ENCODE results near the gene MYO7B. TPM values are rescaled to one million over a fixed set of nuclear protein-coding genes. Genes with fewer than 3 reads are reported as not detected.
"Not testable (repeated sequence)": the region's sequence is repeated elsewhere in the genome, so short reads cannot be mapped to it uniquely, and the experiment has no call there.

Gene MYO7B
- total and polyA plus RNA-seq, 10 donors, result 32.3 to 165 (median 52.9) TPM

- 79 to 93% (median 88%) methylated on average over 3 to 5 of the region's 5 CpGs for WGBS, 5 donors
- TF ChIP-seq POLR2A (IDR thresholded peaks at IDR 0.05) (no peak), POLR2AphosphoS5 (IDR thresholded peaks at IDR 0.05) (no peak), CTCF (IDR thresholded peaks at IDR 0.05 in 8 of 11, conservative IDR thresholded peaks at IDR 0.05 in 3 of 11) (no peak)
- Histone ChIP-seq H3K9me3 (no peaks in the 10 kb centered on the region), H3K4me1 (peaks cover 0 to 21% (median 5%) of the 10 kb centered on the region in 6 donors), H3K36me3 (no peaks in the 10 kb centered on the region), H3K4me3 (no peak overlapping the region), H3K27me3 (replicated peaks in 1 of 7) (no peaks in the 10 kb centered on the region), H3K27ac (no peak overlapping the region)
- no peak for DNase-seq
- intact Hi-C loops (cut with DNase I; ENCODE audit: low total_unique reads), result no loop called here
Observed at GRCh38 chr2:127567351-127567854, 31.9 kb downstream of the MYO7B start.

- WGBS, 5 donors, result 86 to 96% (median 93%) methylated on average over 4 to 6 of the region's 6 CpGs
- Histone ChIP-seq H3K4me3 (no peak overlapping the region), H3K27ac (no peak overlapping the region), H3K27me3 (replicated peaks in 1 of 7) (no peaks in the 10 kb centered on the region), H3K36me3 (no peaks in the 10 kb centered on the region), H3K4me1 (peaks cover 0 to 16% (median 3%) of the 10 kb centered on the region in 6 donors), H3K9me3 (no peaks in the 10 kb centered on the region)
- no peak for TF ChIP-seq CTCF (IDR thresholded peaks at IDR 0.05 in 8 of 11, conservative IDR thresholded peaks at IDR 0.05 in 3 of 11)
- no peak for TF ChIP-seq POLR2A (IDR thresholded peaks at IDR 0.05)
- no peak for TF ChIP-seq POLR2AphosphoS5 (IDR thresholded peaks at IDR 0.05)
- intact Hi-C loops (cut with DNase I; ENCODE audit: low total_unique reads), result no loop called here
- peak; percentile 15 for DNase-seq
Observed at GRCh38 chr2:127568128-127568527, 32.6 kb downstream of the MYO7B start.

GRCh38 chr2:127569666-127570065 lies 34.2 kb downstream of the MYO7B start:
- Histone ChIP-seq H3K36me3 (no peaks in the 10 kb centered on the region), H3K27me3 (replicated peaks in 1 of 7) (no peaks in the 10 kb centered on the region), H3K4me3 (no peak overlapping the region), H3K4me1 (peaks cover 0 to 6% (median under 1%) of the 10 kb centered on the region in 6 donors), H3K9me3 (no peaks in the 10 kb centered on the region), H3K27ac (no peak overlapping the region)
- intact Hi-C loops (cut with DNase I; ENCODE audit: low total_unique reads), result no loop called here
- 81 to 93% (median 86%) methylated on average over 5 to 6 of the region's 6 CpGs for WGBS, 5 donors
- peak; percentile 43 for DNase-seq
- TF ChIP-seq POLR2A (IDR thresholded peaks at IDR 0.05) (no peak), CTCF (IDR thresholded peaks at IDR 0.05 in 8 of 11, conservative IDR thresholded peaks at IDR 0.05 in 3 of 11) (no peak), POLR2AphosphoS5 (IDR thresholded peaks at IDR 0.05) (no peak)

- peak; percentile 67 for DNase-seq
- Histone ChIP-seq H3K4me3 (no peak overlapping the region), H3K9me3 (no peaks in the 10 kb centered on the region), H3K27me3 (replicated peaks in 1 of 7) (no peaks in the 10 kb centered on the region), H3K4me1 (peaks cover 0 to 15% (median 7%) of the 10 kb centered on the region in 6 donors), H3K27ac (no peak overlapping the region), H3K36me3 (no peaks in the 10 kb centered on the region)
- intact Hi-C loops (cut with DNase I; ENCODE audit: low total_unique reads), result no loop called here
- WGBS, 5 donors, result 63 to 79% (median 77%) methylated on average over 18 of the region's 18 CpGs
- TF ChIP-seq POLR2A (IDR thresholded peaks at IDR 0.05) (no peak), POLR2AphosphoS5 (IDR thresholded peaks at IDR 0.05) (no peak), CTCF (IDR thresholded peaks at IDR 0.05 in 8 of 11, conservative IDR thresholded peaks at IDR 0.05 in 3 of 11) (no peak)
Observed at GRCh38 chr2:127570282-127571250, 35.1 kb downstream of the MYO7B start.

GRCh38 chr2:127572352-127572751 lies 36.9 kb downstream of the MYO7B start:
- H3K27ac ChIP-seq; H3K9me3 ChIP-seq; intact Hi-C loops (cut with DNase I; ENCODE audit: low total_unique reads); DNase-seq; H3K27me3 ChIP-seq (replicated peaks in 1 of 7); H3K36me3 ChIP-seq; H3K4me3 ChIP-seq: not testable (repeated sequence)
- WGBS, 5 donors, result 88 to 96% (median 93%) methylated on average over 2 of the region's 2 CpGs
- H3K4me1 ChIP-seq, result peaks cover 7 to 29% (median 25%) of the 10 kb centered on the region in 6 donors
